Psoas muscle (tissue), 8 donors: ENCODE measurements around the gene COPS9. TPM values are rescaled to one million over a fixed set of nuclear protein-coding genes. Genes with fewer than 3 reads are reported as not detected.

ENCODE experiments used
- ATAC-seq, 4 donors: fragments of 200-7000 bp; cut with Tn5 transposase; one replicate each; pipeline ENCODE4 v1.9.1; 2020; ENCODE audit warnings: moderate library complexity in 3 of 4, mild to moderate bottlenecking in 2 of 4
- DNase-seq, 2 donors: peaks; one replicate each; pipeline ENCODE4 v3.0.0-alpha.2; 2020
- H3K27ac ChIP-seq: fragments of 200-600 bp; one replicate; pipeline ENCODE4 v1.8.0; 2022
- H3K27me3 ChIP-seq, 3 donors: fragments of 200-600 bp in 1 of 3; one replicate each; pipeline versions ENCODE4 v1.6.1 to v1.8.0; 2013 to 2022; ENCODE audit warnings: low read length in 2 of 3, mild to moderate bottlenecking in 2 of 3, moderate library complexity in 1 of 3; ENCODE audit not compliant: insufficient read depth in 3 of 3
- H3K36me3 ChIP-seq, 2 donors: fragments of 200-600 bp in 1 of 2; one replicate each; pipeline versions ENCODE4 v1.6.1 to v1.8.0; 2013 to 2022; ENCODE audit warnings: low read depth in 1 of 2, mild to moderate bottlenecking in 1 of 2, moderate library complexity in 1 of 2; ENCODE audit not compliant: insufficient read depth in 1 of 2
- H3K4me1 ChIP-seq: fragments of 200-600 bp; one replicate; pipeline ENCODE4 v1.8.0; 2022
- H3K4me3 ChIP-seq: fragments of 200-600 bp; one replicate; pipeline ENCODE4 v1.8.0; 2022; ENCODE audit warnings: mild to moderate bottlenecking
- H3K9me3 ChIP-seq: fragments of 200-600 bp; one replicate; pipeline ENCODE4 v1.8.0; 2022
- WGBS, 3 donors: extraction: QIAGEN DNeasy Blood & Tissue Kit; methylation state at CpG; one replicate each; pipeline versions ENCODE4 v1.1.6 to v1.1.7; 2013; 5-methylcytosine and 5-hydroxymethylcytosine counted together
- intact Hi-C, 2 donors: fragments of 100-400 bp; cut with DNase I; formaldehyde crosslinking; loops; one replicate each; pipeline versions ENCODE4 v1.11.0 to v1.14.2; 2022
- polyA plus RNA-seq, 3 donors: library from polyadenylated mRNA; stranded (reverse); fragments of 200-250 nt; gene quantifications; one replicate each; pipeline ENCODE4 v1.2.3, GENCODE V29; 2013
- total RNA-seq, 4 donors: library from RNA; stranded (reverse); fragmentation: NEBNext Ultra II Directional in 2 of 4; extraction: Animal tissue kit (Norgen Biotek cat#: 25700) in 2 of 4; gene quantifications; one replicate each; pipeline versions ENCODE4 v1.2.1 to v1.2.4, GENCODE V29; 2021 to 2023
- TF ChIP-seq, protein P1 (sequence below): fragments of 200-600 bp; IDR thresholded peaks from one replicate; pipeline ENCODE4 v1.8.0; 2022; ENCODE audit warnings: antibody characterized with exemption
- donor health status: healthy with polysubstance abuse.
- donor health status: DM: no; HTN: no; CAD: no; lungs with moderate emphysema.
- donor health status: Bipolar disorder and iron deficiency.
- donor health status: healthy.
- donor health status: DM: yes; HTN: yes; CAD: no.
- donor health status: DM: no; HTN: no; CAD: no.
- donor health status: DM: no; HTN: no; CAD: no.
- donor health status: DM: yes; HTN: yes; CAD: no.

COPS9 gene
- total and polyA plus RNA-seq, 7 donors = 136 to 597 (median 214) TPM

GRCh38 chr2:240166761-240167587 is 30.9 kb upstream of the COPS9 start:
- no peak for ATAC-seq
- Histone ChIP-seq H3K36me3 (no peaks in the 10 kb centered on the region), H3K27ac (no peak overlapping the region), H3K4me3 (no peak overlapping the region), H3K4me1 (no peaks in the 10 kb centered on the region), H3K9me3 (no peaks in the 10 kb centered on the region), H3K27me3 (peaks cover 0 to 4% (median 0%) of the 10 kb centered on the region in 3 donors)
- no peak for DNase-seq
- 79 to 84% (median 80%) methylated on average over 21 of the region's 21 CpGs for WGBS, 3 donors
- intact Hi-C loops = no loop called here
- TF ChIP-seq, protein P1, sequence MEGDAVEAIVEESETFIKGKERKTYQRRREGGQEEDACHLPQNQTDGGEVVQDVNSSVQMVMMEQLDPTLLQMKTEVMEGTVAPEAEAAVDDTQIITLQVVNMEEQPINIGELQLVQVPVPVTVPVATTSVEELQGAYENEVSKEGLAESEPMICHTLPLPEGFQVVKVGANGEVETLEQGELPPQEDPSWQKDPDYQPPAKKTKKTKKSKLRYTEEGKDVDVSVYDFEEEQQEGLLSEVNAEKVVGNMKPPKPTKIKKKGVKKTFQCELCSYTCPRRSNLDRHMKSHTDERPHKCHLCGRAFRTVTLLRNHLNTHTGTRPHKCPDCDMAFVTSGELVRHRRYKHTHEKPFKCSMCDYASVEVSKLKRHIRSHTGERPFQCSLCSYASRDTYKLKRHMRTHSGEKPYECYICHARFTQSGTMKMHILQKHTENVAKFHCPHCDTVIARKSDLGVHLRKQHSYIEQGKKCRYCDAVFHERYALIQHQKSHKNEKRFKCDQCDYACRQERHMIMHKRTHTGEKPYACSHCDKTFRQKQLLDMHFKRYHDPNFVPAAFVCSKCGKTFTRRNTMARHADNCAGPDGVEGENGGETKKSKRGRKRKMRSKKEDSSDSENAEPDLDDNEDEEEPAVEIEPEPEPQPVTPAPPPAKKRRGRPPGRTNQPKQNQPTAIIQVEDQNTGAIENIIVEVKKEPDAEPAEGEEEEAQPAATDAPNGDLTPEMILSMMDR = no peak

GRCh38 chr2:240166191-240166590 is 30.1 kb upstream of the COPS9 start:
- intact Hi-C loops = no loop called here

DNA sequence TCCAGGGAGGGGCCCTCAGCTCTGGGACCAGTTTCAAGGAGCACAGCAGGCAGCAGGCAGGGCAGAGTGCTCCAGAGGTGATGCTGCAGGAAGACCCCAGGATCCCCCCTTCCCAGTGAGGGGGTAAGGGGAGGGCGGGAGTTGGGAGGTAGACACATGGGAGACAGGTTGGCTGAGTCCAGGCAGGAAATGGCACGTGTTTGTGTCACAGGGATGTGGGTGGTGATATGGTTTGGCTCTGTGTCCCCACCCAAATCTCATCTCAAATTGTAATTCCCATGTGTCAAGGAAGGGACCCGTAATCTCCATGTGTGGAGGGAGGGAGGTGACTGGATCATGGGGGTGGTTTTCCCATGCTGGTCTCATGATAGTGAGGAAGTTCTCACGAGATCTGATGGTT is 29.6 kb upstream of the COPS9 start:
- Histone ChIP-seq H3K4me1 (no peaks in the 10 kb centered on the region), H3K9me3 (no peaks in the 10 kb centered on the region), H3K36me3 (no peaks in the 10 kb centered on the region), H3K27ac (no peak overlapping the region), H3K4me3 (no peak overlapping the region), H3K27me3 (peaks cover 0 to 4% (median 0%) of the 10 kb centered on the region in 3 donors)
- ATAC-seq = no peak
- intact Hi-C loops = no loop called here
- 62 to 66% (median 62%) methylated on average over 4 of the region's 4 CpGs for WGBS, 3 donors
- DNase-seq = no peak
- TF ChIP-seq, protein P1 = no peak

More at GRCh38 chr2:240166191-240166590, 30.1 kb upstream of the COPS9 start:
- ATAC-seq (no peak), DNase-seq (no peak)
- no peaks in the 10 kb centered on the region for H3K4me1 ChIP-seq
- H3K9me3 ChIP-seq = no peaks in the 10 kb centered on the region
- no peaks in the 10 kb centered on the region for H3K36me3 ChIP-seq
- no peak overlapping the region for H3K27ac ChIP-seq
- H3K4me3 ChIP-seq = no peak overlapping the region
- peaks cover 0 to 4% (median 0%) of the 10 kb centered on the region in 3 donors for H3K27me3 ChIP-seq
- TF ChIP-seq, protein P1 = no peak
- 75 to 79% (median 76%) methylated on average over 5 of the region's 5 CpGs for WGBS, 3 donors

DNA sequence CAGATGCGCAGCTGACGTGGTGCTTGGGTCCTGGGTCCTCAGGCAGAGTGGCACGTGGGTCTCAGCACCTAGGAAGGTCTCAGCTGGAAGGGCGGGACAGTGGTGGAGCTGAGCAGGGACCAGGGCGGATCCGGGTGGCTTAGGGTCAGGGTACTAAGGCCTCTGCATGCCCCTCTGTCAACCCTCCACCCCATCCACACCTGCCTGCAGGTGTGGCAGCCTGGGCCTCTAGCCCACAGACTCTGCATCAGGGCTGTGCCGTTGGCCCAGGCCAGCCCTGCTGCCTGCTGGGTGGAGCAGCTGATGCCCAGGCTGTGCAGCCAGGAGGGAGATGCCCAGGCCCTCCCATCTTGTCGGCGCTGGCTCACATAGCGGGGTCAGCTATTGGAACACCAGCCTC is 28.9 kb upstream of the COPS9 start:
- TF ChIP-seq, protein P1 = no peak
- Histone ChIP-seq H3K9me3 (no peaks in the 10 kb centered on the region), H3K27me3 (peaks cover 0 to 4% (median 0%) of the 10 kb centered on the region in 3 donors), H3K36me3 (no peaks in the 10 kb centered on the region), H3K27ac (no peak overlapping the region), H3K4me1 (no peaks in the 10 kb centered on the region), H3K4me3 (no peak overlapping the region)
- WGBS, 3 donors = 76 to 84% (median 82%) methylated on average over 10 of the region's 10 CpGs
- DNase-seq (no peak), ATAC-seq (no peak)
- intact Hi-C loops = no loop called here
